RWPE2 (cell line): ENCODE measurements around the gene MESD.

Source experiments
- ATAC-seq: fragments of 200-7000 bp; cut with Tn5 transposase; 3 replicates; pipeline ENCODE4 v1.9.1; 2021; ENCODE audit warnings: low read depth
- DNase-seq: peaks from one replicate; pipeline ENCODE4 v3.0.0-alpha.2; 2020; ENCODE audit warnings: low spot score
- H3K27ac ChIP-seq: fragments of 450-650 bp; 2 replicates; pipeline ENCODE4 v1.5.1; 2017; ENCODE audit warnings: mild to moderate bottlenecking; ENCODE audit not compliant: poor library complexity, severe bottlenecking
- H3K27me3 ChIP-seq: fragments of 250-450 bp; sonication (Bioruptor Pico); 2 replicates; pipeline ENCODE4 v1.5.1; 2021; ENCODE audit warnings: mild to moderate bottlenecking, moderate library complexity; ENCODE audit not compliant: insufficient read depth, poor library complexity, severe bottlenecking
- H3K36me3 ChIP-seq: fragments of 250-450 bp; sonication (Bioruptor Pico); 2 replicates; pipeline ENCODE4 v1.5.1; 2020; ENCODE audit warnings: low read depth, mild to moderate bottlenecking, moderate library complexity
- H3K4me1 ChIP-seq: fragments of 250-450 bp; sonication (Bioruptor Pico); 2 replicates; pipeline ENCODE4 v1.5.1; 2021; ENCODE audit warnings: mild to moderate bottlenecking, moderate library complexity; ENCODE audit not compliant: insufficient read depth, poor library complexity, severe bottlenecking
- H3K4me3 ChIP-seq: fragments of 250-450 bp; sonication (Bioruptor Pico); 2 replicates; pipeline ENCODE4 v1.5.1; 2021; ENCODE audit warnings: mild to moderate bottlenecking, moderate library complexity; ENCODE audit not compliant: severe bottlenecking
- H3K9me3 ChIP-seq: fragments of 250-450 bp; sonication (Bioruptor Pico); 2 replicates; pipeline ENCODE4 v1.5.1; 2021; ENCODE audit warnings: mild to moderate bottlenecking, moderate library complexity; ENCODE audit not compliant: severe bottlenecking
- TF ChIP-seq, protein P1 (sequence below): fragments of 450-650 bp; IDR thresholded peaks from one replicate; pipeline ENCODE4 v1.5.1; 2017; ENCODE audit warnings: mild to moderate bottlenecking, moderate library complexity; ENCODE audit not compliant: poor library complexity, severe bottlenecking

Gene MESD

GRCh38 chr15:80988148-80988796 lies 1.3 kb downstream of the MESD start:
- Histone ChIP-seq H3K36me3 (peaks cover 25% of the 10 kb centered on the region), H3K27me3 (no peaks in the 10 kb centered on the region), H3K4me1 (peaks cover 22% of the 10 kb centered on the region), H3K4me3 (peak overlapping the region; percentile 98), H3K9me3 (no peaks in the 10 kb centered on the region), H3K27ac (no peak overlapping the region)
- DNase-seq (no peak), ATAC-seq (no peak)
- TF ChIP-seq, protein P1, sequence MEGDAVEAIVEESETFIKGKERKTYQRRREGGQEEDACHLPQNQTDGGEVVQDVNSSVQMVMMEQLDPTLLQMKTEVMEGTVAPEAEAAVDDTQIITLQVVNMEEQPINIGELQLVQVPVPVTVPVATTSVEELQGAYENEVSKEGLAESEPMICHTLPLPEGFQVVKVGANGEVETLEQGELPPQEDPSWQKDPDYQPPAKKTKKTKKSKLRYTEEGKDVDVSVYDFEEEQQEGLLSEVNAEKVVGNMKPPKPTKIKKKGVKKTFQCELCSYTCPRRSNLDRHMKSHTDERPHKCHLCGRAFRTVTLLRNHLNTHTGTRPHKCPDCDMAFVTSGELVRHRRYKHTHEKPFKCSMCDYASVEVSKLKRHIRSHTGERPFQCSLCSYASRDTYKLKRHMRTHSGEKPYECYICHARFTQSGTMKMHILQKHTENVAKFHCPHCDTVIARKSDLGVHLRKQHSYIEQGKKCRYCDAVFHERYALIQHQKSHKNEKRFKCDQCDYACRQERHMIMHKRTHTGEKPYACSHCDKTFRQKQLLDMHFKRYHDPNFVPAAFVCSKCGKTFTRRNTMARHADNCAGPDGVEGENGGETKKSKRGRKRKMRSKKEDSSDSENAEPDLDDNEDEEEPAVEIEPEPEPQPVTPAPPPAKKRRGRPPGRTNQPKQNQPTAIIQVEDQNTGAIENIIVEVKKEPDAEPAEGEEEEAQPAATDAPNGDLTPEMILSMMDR, result no peak

DNA sequence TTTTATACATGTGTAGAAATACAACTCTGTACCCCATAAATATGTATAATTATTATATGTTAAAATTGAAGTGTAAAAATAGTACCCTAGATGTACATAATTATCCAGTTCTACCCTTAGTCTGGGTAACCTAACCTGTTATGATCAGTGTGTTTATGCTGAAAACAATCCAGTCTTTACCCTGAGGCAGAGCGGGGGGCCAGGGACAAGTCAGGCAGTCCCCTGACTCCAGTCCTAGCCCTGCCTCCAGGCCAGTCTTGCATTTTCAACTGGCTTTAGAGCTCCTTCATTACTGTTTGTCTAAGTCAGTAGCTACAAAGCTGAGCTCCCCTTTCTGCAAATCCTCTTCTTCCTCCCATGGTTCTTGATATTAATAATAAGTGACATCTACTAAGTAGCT lies 3.1 kb downstream of the MESD start:
- H3K4me1 ChIP-seq, result peaks cover 22% of the 10 kb centered on the region
- peaks cover 40% of the 10 kb centered on the region for H3K36me3 ChIP-seq
- H3K27ac ChIP-seq, result no peak overlapping the region
- no peaks in the 10 kb centered on the region for H3K9me3 ChIP-seq
- ATAC-seq (no peak), DNase-seq (no peak)
- H3K4me3 ChIP-seq, result no peak overlapping the region
- no peaks in the 10 kb centered on the region for H3K27me3 ChIP-seq
- TF ChIP-seq, protein P1, result no peak

GRCh38 chr15:80985981-80986380 lies 3.6 kb downstream of the MESD start:
- TF ChIP-seq, protein P1, result no peak

GRCh38 chr15:80984856-80985255 lies 4.8 kb downstream of the MESD start:
- DNase-seq, result no peak
- H3K4me3 ChIP-seq, result no peak overlapping the region

More at GRCh38 chr15:80985981-80986380, 3.6 kb downstream of the MESD start:
- Histone ChIP-seq H3K4me3 (no peak overlapping the region), H3K4me1 (peaks cover 22% of the 10 kb centered on the region), H3K36me3 (peaks cover 43% of the 10 kb centered on the region), H3K9me3 (no peaks in the 10 kb centered on the region), H3K27ac (no peak overlapping the region), H3K27me3 (no peaks in the 10 kb centered on the region)
- ATAC-seq (no peak), DNase-seq (no peak)

DNA sequence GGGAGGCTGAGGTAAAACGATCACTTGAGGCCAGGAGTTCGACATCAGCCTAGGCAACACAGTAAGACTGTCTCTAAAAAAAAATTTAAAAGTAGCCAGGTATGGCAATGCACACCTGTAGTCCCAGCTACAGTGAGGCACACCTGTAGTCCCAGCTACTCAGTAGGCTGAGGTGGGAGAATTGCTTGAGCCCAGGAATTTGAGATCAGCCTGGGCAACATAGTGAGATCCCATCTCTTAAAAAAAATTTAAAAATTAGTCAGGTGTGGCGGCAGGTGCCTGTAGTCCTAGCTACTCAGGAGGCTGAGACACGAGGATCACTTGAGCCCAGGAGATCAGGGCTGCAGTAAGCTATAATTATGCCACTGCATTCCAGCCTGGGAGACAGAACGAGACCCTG lies 6.8 kb downstream of the MESD start:
- Histone ChIP-seq H3K36me3 (peaks cover 71% of the 10 kb centered on the region), H3K27ac (no peak overlapping the region), H3K9me3 (no peaks in the 10 kb centered on the region), H3K27me3 (no peaks in the 10 kb centered on the region), H3K4me1 (peaks cover 9% of the 10 kb centered on the region), H3K4me3 (no peak overlapping the region)
- DNase-seq, result no peak
- TF ChIP-seq, protein P1, result no peak
- ATAC-seq, result no peak

More at GRCh38 chr15:80984856-80985255, 4.8 kb downstream of the MESD start:
- peaks cover 16% of the 10 kb centered on the region for H3K4me1 ChIP-seq
- TF ChIP-seq, protein P1, result no peak
- H3K27me3 ChIP-seq, result no peaks in the 10 kb centered on the region
- peak overlapping the region; percentile 18 for H3K27ac ChIP-seq
- peak; percentile 39 for ATAC-seq
- H3K9me3 ChIP-seq, result no peaks in the 10 kb centered on the region
- H3K36me3 ChIP-seq, result peaks cover 55% of the 10 kb centered on the region
